Measurements from ENCODE around the gene TBX5.

- TF ChIP-seq POLR2AphosphoS5 (IDR thresholded peaks at IDR 0.05; ENCODE audit: low read depth, low read length) (no peak), TAF1 (IDR thresholded peaks at IDR 0.05; ENCODE audit: borderline replicate concordance, insufficient read depth, low read length) (no peak), REST (IDR thresholded peaks at IDR 0.05; ENCODE audit: insufficient read depth in 1 of 2, low read depth in 2 of 2, low read length in 2 of 2) (no peak)
These were observed 77.7 kb downstream of the TBX5 start for GRCh38 chr12:114328292-114328691.

Measured in PFSK-1 (cell line).